Measurements from ENCODE around the gene IL12RB1.
"Not testable (repeated sequence)": the region's sequence is repeated elsewhere in the genome, so short reads cannot be mapped to it uniquely, and the experiment has no call there.

IL12RB1 gene

DNA sequence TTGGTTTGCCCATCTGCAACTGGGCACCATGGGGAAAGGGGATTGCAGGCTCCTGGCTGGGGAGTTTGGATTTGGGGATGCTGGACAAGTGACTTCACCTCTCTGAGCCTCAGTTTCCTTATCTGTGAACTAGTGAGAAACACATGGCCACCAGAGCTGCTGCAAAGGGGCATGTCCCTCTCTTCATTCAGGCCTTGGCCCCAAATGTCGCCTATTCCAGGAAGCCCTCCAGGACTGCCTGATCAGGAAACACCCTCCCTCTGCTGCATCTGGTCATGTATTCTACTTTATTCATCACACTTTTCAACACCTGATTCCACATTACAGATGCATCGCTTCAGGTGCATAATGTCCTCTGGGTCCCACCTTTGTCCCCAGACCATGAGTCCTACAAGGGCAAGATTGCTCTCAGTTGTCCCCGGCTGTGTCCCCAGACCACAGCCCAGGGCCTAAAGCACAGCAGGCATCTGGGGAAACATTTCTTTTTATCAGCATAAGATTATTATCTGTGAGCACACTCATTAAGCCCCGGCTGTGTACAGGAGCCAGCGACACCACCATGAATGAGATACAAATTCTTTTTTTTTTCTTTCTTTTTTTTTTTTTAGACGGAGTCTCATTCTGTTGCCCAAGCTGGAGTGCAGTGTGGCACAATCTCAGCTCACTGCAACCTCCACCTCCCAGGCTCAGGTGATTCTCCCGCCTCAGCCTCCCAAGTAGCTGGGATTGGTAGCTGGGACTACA is 41.3 kb downstream of the IL12RB1 start:
- DNase-seq (ENCODE audit: low read depth): no peak

DNA sequence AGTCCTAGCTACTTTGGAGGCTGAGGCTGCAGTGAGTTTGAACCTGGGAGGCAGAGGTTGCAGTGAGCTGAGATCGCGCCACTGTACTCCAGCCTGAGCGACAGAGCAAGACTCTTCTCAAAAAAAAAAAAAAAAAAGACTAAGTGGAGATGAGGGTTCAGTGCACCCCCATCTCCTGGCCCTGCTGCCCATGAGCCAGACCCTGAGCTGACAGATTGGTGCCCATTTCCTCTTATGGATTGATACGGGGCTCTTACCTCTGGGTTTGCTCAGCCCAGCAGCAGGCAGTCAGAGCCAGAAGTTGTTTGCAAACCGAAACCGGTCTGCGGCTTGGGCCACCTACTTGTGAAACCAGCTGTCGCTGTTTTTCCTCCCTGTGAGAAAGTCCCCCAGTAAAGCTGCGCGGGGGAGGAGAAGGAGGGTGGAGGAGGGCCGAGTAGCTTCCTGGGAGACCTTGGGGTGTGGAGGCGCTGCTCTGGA is 41.9 kb downstream of the IL12RB1 start:
- DNase-seq (ENCODE audit: low read depth): peak; percentile 22

DNA sequence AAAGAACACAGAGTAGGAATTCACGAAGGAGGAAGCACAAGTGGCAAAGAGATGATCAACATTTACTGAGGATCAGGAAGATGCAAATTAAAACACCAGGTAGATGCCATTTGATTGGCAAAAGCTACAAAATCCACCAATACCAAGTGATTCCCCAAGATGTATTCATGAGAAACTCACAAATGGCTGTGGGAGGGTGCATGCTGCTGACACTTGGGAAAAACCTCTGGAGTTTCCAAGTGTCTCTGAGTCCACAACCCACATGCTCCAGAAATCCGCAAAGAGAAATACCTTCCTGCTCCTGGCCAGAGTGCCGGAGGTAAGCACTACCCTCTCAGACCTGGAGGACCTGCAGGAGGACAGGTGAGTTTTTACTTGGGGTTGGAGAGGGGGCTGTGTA is 43.1 kb downstream of the IL12RB1 start:
- no peak for DNase-seq (ENCODE audit: low read depth)

DNA sequence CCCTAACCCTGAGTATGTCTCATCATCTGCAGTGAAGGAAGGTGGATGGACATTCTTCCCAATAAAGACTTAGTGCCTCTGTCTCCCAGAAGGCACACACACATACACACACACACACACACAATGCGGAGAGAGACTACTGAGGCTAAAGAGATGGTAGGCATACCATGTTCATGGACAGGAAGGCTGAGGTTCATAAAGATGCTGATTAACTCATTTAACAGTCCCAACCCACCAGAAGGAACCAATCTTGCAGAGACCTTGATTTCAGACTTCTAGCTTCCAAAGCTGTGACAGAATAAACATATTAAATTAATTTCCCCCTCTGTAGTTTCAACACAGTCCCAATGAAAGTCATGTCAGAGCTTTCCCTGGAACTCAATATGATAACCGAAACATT is 45.7 kb downstream of the IL12RB1 start:
- DNase-seq (ENCODE audit: low read depth): no peak

DNA sequence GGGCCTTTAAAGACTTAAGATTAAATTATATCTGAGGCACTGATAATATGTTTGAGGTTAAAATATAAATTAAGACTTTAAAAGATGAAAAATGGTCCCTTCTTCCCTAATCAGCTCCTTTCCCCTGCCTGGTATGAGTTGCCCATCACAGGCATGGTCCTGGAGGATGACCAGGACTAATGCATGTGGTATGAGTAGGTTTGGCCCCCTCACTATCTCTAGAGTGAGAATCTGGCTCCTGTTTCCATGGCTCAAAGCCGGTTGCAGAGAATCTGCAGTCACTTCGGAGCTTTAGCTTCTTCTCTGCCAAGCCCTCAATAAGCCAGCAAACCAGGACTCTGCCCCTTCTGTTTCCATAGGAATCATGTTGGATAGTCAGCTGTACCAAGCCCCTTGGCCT is 54.6 kb downstream of the IL12RB1 start:
- DNase-seq (ENCODE audit: low read depth): not testable (repeated sequence)

DNA sequence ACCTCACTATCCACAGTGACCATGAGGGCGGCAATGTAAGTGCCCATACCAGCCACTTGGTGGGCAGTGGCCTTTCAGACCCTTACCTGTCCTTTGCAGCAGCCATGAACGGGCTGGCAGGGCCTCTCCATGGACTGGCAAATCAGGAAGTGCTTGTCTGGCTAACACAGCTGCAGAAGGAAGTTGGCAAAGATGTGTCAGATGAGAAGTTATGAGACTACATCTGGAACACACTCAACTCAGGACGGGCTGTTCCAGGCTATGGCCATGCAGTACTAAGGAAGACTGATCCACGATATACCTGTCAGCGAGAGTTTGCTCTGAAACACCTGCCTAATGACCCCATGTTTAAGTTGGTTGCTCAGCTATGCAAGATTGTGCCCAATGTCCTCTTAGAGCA is 55.3 kb downstream of the IL12RB1 start:
- DNase-seq (ENCODE audit: low read depth): not testable (repeated sequence)

DNA sequence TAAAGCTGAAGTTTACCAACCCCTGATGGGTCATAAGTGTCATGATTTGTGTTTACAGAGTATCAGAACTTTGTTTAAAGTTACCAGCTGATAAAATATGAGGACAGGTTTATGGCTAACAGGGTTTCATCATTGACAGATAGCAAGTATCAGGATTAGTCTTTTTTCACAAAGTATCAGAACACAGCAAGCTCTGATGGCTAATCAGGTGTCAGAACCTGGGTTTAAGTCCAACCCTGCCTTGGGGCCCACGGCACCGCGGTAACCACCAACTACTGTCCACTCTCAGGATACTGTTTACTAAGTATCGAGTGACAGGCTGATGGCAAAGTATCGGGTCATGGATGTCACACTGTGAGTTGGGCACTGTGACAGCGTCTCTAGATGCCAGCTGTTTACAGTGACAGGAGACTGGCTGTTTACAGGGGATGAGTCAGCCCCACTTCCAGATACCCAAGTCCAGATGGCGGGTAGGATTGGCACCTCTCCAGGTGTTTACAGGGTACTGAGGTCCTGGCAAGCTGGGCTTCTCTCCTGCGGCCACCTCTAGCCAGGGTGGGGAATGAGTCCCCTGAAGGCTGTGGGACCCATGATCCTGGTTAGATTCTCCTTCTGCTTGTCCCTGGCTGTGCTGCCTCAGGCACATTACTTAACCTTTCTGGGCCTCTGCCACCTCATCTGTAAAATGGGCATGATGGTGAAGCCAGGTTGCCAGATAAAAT is 57.0 kb downstream of the IL12RB1 start:
- no peak for DNase-seq (ENCODE audit: low read depth)

DNA sequence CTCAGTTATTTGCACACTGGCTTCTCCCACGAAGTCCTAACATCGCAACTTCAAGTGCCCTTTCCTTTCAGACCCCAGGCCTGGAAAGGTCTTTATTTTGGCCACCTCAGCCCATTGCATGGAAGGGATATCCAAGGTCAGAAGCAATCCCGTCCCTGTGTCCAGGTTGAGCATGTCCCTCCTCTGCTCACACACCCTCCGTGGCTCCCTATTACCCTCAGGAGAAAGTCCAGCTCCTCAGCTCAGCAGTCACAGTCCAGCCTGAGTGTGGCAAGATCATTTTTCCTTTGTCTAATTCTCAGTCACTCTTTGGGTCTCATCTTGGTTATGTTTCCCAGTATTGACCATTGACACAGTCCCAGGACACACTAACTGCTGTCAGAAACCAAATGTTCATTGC is 59.6 kb downstream of the IL12RB1 start:
- no peak for DNase-seq (ENCODE audit: low read depth)

DNA sequence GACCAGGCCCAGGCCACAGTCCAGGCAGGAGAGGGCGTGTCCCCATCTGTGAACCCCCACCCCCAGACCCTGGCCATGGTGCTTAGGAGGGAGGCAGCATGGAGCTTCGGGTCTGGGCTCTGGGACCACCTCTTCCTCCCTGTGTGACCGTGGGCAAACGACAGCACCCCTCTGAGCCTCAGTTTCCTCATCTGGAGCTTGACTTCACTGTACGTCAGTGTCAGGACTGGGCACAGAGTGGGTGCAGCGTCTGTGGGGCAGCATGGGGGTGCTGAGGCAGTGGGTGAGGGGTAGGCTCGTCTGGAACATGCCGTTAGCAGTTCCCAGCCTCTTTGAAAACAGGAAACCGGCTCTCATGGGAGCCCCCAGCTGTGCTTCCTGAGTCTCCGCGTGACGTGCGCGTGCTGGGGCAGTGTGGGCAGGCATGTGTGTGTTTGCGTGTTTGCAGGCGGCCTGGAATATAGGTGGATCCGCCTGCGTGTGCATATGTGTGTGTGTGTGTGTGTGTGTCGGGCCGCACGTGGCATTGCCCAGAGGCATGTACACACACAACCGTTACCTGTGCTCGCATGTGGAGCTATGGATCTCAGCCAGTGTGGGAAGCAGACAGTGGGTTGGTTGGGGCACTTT is 63.0 kb downstream of the IL12RB1 start:
- DNase-seq (ENCODE audit: low read depth): no peak

DNA sequence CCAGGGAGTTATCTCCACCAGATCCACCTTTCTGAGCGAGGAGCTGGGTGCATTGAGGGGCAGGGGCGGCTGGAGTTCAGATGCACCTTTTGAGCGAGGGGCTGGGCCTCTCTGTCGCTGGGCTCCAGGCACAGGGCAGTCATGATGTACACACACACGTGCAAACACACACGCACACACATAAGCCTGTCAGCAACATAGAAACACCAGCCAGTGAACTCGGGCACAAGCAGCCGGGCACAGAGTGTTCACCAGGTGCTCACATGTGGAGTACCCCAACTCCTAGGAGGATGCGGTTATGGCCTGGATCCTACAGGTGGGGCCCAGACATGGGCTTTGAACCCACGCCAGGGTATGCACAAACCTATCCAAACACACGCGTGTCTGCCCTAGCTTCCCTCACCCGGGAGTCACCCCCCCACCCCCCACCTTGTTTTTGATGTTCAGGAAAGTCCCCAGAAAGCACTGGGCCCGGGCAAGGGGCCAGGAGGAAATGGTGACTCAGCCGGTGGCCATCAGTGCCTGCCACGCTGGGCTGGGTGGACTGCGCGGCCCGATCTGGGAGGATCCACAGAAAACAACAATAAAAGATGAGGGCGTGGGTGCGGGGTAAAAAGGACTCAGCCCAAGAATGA is 65.5 kb downstream of the IL12RB1 start:
- DNase-seq (ENCODE audit: low read depth): peak; percentile 47

DNA sequence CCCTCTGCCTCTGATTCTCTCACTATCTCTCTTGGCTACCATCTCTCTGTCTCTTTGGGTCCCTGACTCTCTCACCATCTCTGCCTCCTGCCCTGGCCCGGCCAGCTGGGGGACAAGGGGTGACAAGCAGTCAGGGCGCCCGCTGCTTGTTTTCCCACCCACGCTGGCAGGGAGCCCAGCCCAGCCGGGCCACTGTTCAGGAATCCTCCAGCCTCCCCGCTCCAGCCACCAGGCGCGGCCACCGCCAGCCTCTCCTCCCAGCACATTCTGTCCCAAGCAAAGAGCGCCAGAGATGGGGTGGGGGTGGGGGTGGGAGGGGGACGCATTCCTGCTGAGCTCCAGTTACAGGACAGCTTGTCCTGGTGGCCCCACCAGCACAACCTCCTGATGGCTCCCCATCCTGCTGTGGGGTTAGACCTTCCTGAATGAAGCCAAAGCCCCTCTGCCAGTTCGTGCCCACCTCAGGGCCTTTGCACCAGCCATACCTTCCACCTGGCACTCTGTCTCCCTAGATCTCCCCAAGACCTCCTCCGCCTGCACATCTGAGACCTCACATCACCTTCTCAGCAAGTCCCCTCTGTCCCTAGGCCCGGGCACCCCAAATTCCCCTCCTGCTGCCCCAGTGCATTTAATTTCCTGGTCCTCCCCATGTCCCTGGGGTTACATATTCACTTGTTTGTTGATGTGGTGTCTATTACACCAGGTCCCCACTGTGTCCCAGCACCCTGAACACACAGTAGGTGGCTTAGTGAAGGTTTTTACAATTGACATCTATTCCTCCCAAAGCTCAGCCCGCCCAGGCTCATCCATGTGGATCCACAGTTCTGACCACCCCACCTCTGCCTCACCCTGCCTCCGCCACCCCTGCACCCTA is 66.3 kb downstream of the IL12RB1 start:
- no peak for DNase-seq (ENCODE audit: low read depth)

DNA sequence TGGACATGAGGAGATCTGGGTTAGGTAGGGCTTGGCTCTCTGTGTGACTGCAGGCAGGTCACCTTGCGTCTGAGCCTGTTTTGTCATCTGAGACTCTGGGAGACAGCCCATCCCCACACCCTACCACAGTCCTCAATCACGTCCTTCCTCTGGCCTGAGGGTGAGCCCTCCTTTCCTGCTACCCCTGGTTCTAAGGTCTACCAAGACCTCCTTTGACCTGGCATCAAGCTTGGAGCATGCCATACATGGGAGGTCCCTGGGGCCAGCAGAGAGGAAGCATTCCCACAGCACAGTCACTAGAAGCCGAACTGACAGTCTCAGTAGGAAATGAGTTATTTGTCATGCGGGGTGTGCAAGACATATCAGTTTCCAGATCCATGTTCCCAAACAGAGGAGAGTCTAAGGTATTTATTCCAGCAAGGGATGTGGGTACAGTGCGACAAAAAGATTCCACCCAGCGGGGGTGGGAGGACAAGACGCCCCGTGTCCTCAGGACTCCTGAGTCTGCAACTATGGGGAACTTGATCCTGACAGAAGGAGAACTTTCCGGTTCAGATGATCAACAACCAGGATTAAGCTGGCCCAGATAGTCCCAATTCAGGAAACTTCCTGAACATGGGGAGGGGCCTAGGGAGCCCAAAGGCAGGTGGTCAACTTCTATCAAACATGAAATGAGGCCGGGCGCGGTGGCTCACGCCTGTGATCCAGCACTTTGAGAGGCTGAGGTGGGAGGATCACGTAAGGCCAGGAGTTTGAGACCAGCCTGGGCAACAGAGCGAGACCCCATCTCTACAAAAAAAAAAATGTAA is 69.3 kb downstream of the IL12RB1 start:
- DNase-seq (ENCODE audit: low read depth): no peak

DNA sequence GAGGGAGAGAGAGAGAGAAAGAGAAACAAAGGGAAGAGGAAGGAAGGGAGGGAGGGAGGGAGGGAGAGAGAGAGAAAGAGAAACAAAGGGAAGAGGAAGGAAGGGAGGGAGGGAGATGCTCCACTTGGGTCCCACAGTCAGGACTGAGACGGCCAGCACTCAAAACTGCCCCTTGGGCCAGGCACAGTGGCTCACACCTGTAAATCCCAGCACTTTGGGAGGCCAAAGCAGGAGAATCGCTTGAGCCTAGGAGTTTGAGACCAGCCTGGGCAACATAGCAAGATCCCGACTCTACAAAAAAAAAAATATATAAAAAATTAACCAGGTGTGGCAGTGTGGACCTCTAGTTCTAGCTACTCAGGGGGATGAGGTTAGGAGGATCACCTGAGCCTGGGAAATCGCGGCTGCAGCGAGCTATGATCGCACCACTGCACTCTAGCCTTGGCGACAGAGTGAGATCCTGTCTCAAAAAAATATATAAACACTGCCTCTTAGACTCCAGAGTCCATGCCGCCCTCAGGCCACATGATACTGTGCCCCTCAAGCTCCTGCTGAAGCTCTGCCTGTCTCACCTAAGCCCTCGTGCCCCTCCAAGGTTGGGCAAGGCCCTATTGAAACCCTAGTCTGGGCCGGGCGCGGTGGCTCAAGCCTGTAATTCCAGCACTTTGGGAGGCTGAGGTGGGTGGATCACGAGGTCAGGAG is 70.4 kb downstream of the IL12RB1 start:
- no peak for DNase-seq (ENCODE audit: low read depth)

DNA sequence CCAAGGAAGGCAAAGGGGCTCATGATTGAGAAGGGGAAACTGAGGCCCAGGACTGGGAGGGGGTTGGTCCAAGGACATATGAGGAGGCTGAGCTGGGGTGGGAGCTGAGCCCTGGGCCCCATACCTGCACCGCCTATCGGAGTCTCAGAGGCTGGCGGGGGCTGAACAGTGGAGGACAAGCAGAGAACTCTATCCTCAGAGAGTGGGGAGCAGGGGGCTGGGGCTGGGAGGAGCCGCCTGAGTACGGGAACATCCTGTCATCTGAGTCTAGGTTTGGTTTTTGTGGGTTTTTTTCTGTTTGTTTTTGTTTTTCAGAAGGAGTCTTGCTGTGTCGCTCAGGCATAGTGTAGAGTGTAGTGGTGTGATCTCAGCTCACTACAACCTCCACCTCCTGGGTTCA is 72.5 kb downstream of the IL12RB1 start:
- no peak for DNase-seq (ENCODE audit: low read depth)

DNA sequence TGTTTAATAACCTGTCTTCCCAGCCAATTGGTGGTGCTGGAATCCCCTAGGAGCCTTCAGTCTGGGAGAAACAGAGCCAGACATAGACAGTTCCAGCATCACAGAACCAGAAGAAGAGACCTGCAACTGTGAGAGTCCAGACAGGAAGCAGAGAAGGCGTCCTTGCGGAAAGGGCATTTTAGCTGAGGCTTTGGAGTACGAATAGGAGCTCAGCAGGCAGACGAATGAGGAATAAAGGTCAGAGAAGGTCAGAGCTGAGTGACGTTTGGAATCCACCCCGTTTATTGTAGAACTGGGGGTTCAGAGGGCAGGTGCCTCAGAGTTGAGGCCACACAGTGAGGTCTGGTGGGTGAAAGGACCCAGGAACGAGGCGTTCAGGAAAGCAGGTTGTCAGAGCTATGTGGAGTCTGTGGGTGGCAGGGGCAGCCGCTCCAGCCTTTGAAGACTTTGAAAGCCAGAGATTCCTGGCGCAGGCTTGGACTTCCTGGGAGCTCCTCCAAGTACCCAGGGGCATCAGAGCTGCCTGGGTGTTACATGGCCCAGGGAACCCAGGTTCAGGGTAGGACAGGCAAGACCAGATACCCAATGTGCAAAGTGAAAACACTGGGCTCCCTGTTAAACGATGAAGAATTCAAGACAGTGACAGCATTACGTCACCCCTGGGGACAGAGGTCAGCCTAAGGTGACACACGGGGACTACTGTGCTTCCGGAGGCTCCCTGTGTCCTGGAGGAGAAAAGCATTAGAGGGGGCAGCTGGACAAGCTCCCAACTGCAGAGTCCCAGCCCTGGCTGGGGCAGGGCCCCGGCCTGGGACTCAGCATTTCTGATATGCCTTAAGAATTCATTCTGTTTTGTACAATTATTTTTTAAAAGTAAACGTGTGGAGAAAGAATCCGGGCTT is 73.3 kb downstream of the IL12RB1 start:
- DNase-seq (ENCODE audit: low read depth): no peak

DNA sequence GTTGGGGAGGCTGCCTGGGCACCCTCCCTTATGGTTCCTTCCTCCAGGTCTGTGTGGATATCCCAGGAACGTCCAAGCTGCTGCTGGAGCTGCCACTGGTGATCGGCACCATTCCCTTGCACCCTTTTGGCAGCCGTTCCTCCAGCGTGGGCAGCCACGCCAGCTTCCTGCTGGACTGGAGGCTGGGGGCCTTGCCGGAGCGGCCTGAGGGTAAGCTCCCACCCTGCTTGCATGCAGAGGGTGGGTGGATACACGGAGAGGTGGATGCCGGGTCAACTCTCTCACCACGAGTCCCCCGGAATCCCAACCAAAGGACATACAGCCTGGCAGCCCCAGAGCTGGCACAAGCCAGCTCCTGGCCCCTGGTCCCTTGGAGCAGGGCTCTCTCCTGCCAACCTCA is 76.6 kb downstream of the IL12RB1 start:
- DNase-seq (ENCODE audit: low read depth): no peak

DNA sequence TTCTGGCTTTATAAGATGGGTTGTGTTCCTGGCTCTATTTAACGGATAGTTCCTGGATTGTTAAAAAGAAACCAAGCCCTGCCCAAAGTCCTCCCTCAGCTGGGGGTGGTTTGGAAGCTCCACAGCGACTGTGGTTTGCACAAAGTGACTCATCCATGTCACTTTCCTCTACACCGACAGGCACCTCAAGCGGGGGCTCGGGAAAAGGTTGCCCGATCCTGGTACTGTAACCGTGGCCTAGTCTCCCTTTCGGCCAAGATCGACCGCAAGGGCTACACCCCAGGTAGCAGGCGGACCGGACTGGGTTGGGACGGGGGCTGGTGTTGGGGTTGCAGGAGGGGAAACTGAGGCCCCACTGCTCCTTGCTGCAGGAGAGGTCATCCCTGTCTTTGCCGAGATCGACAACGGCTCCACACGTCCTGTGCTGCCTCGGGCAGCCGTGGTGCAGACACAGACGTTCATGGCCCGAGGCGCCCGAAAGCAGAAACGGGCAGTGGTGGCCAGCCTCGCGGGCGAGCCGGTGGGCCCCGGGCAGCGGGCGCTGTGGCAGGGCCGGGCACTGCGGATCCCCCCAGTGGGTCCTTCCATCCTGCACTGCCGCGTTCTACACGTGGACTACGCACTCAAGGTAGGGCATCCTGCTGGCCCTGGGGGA is 77.2 kb downstream of the IL12RB1 start:
- DNase-seq (ENCODE audit: low read depth): no peak

All from GM04503 (cell line).